ENCODE data around the gene SULT1B1.

- no peak for TF ChIP-seq POLR2A (IDR thresholded peaks at IDR 0.05)
- no peak for TF ChIP-seq CTCF (IDR thresholded peaks at IDR 0.05)
These were observed 30.4 kb downstream of the SULT1B1 start for GRCh38 chr4:69730002-69730401.

All from heart left ventricle (tissue), 13 donors.